ENCODE results near the gene RTF2.
"Not testable (repeated sequence)": the region's sequence is repeated elsewhere in the genome, so short reads cannot be mapped to it uniquely, and the experiment has no call there.

The RTF2 gene

GRCh38 chr20:56503916-56504315, 35.5 kb downstream of the RTF2 start:
- no peak for DNase-seq

- DNase-seq, result no peak
Observed at GRCh38 chr20:56504373-56505005, 36.1 kb downstream of the RTF2 start.

- no peak for DNase-seq
Observed at GRCh38 chr20:56506103-56506502, 37.7 kb downstream of the RTF2 start.

GRCh38 chr20:56511926-56512325, 43.5 kb downstream of the RTF2 start:
- no peak for DNase-seq

- DNase-seq, result no peak
Observed at GRCh38 chr20:56513161-56514150, 45.0 kb downstream of the RTF2 start.

- DNase-seq, result no peak
Observed at GRCh38 chr20:56516631-56517030, 48.2 kb downstream of the RTF2 start.

- no peak for DNase-seq
Observed at GRCh38 chr20:56517211-56517610, 48.8 kb downstream of the RTF2 start.

GRCh38 chr20:56517641-56518040, 49.2 kb downstream of the RTF2 start:
- no peak for DNase-seq

- no peak for DNase-seq
Observed at GRCh38 chr20:56518126-56518525, 49.7 kb downstream of the RTF2 start.

GRCh38 chr20:56518721-56519398, 50.4 kb downstream of the RTF2 start:
- no peak for DNase-seq

GRCh38 chr20:56519551-56519950, 51.1 kb downstream of the RTF2 start:
- no peak for DNase-seq

GRCh38 chr20:56520180-56520579, 51.8 kb downstream of the RTF2 start:
- no peak for DNase-seq

GRCh38 chr20:56520746-56521354, 52.4 kb downstream of the RTF2 start:
- not testable (repeated sequence) for DNase-seq

- DNase-seq, result no peak
Observed at GRCh38 chr20:56522311-56522710, 53.9 kb downstream of the RTF2 start.

GRCh38 chr20:56524444-56524843, 56.0 kb downstream of the RTF2 start, which contains the start of gene FAM209A:
FAM209A (plus strand) TSS chr20:56524744; CDS start chr20:56524809, 65 bp downstream.
- not testable (repeated sequence) for DNase-seq

- no peak for DNase-seq
Observed at GRCh38 chr20:56527521-56527920, 59.1 kb downstream of the RTF2 start.

- not testable (repeated sequence) for DNase-seq
Observed at GRCh38 chr20:56532946-56533345, 64.5 kb downstream of the RTF2 start, which contains the start of gene FAM209B. FAM209B (plus strand) TSS chr20:56533246; CDS start chr20:56533342, 96 bp downstream.

GRCh38 chr20:56537997-56538396, 69.6 kb downstream of the RTF2 start:
- no peak for DNase-seq

- DNase-seq, result no peak
Observed at GRCh38 chr20:56540415-56540814, 72.0 kb downstream of the RTF2 start.

GRCh38 chr20:56542489-56543030, 74.1 kb downstream of the RTF2 start:
- no peak for DNase-seq

GRCh38 chr20:56551571-56551970, 83.1 kb downstream of the RTF2 start:
- no peak for DNase-seq

GRCh38 chr20:56552911-56553629, 84.6 kb downstream of the RTF2 start:
- DNase-seq, result no peak
